Endodermal cell (in vitro differentiated cells): ENCODE data around the gene SLK. TPM values are rescaled to one million over a fixed set of nuclear protein-coding genes. Genes with fewer than 3 reads are reported as not detected.

Experiments used
- DNase-seq: peaks from one replicate; pipeline ENCODE4 v3.0.0-alpha.2; 2017
- H3K27ac ChIP-seq: 2 replicates; pipeline ENCODE4 v1.5.1; 2013; ENCODE audit warnings: mild to moderate bottlenecking, low read depth, low read length, moderate library complexity
- H3K27me3 ChIP-seq: 2 replicates; pipeline ENCODE4 v1.6.1; 2013; ENCODE audit warnings: mild to moderate bottlenecking, low read length, moderate library complexity; ENCODE audit not compliant: insufficient read depth, control insufficient read depth, poor library complexity, severe bottlenecking
- H3K36me3 ChIP-seq: 2 replicates; pipeline ENCODE4 v1.7.0; 2013; ENCODE audit warnings: mild to moderate bottlenecking, low read length, moderate library complexity; ENCODE audit not compliant: control insufficient read depth, insufficient read depth
- H3K4me1 ChIP-seq: one replicate; pipeline ENCODE4 v1.7.0; 2013; ENCODE audit warnings: low read length; ENCODE audit not compliant: control insufficient read depth, insufficient read depth
- H3K4me3 ChIP-seq: 2 replicates; pipeline ENCODE4 v1.5.1; 2013; ENCODE audit warnings: mild to moderate bottlenecking, low read length, moderate library complexity
- H3K9ac ChIP-seq: 2 replicates; pipeline ENCODE4 v1.6.1; 2013; ENCODE audit warnings: mild to moderate bottlenecking, low read length, moderate library complexity; ENCODE audit not compliant: poor library complexity, severe bottlenecking; ENCODE audit errors: extremely low read depth
- H3K9me3 ChIP-seq: 2 replicates; pipeline ENCODE4 v1.6.1; 2013; ENCODE audit warnings: mild to moderate bottlenecking, low read length, moderate library complexity; ENCODE audit not compliant: control insufficient read depth
- H3K27ac Mint-ChIP-seq: 2 replicates; pipeline ENCODE4 v1.8.0; 2020; ENCODE audit warnings: mixed read lengths
- H3K27me3 Mint-ChIP-seq: 2 replicates; pipeline ENCODE4 v1.8.0; 2021; ENCODE audit warnings: mild to moderate bottlenecking, mixed read lengths; ENCODE audit not compliant: insufficient read depth
- H3K36me3 Mint-ChIP-seq: 2 replicates; pipeline ENCODE4 v1.8.0; 2020; ENCODE audit warnings: low read depth, mixed read lengths
- H3K4me1 Mint-ChIP-seq: 2 replicates; pipeline ENCODE4 v1.8.0; 2020; ENCODE audit warnings: mixed read lengths
- H3K4me3 Mint-ChIP-seq: 2 replicates; pipeline ENCODE4 v1.8.0; 2020; ENCODE audit warnings: mild to moderate bottlenecking, moderate library complexity, mixed read lengths
- H3K9me3 Mint-ChIP-seq: 2 replicates; pipeline ENCODE4 v1.8.0; 2020; ENCODE audit warnings: mild to moderate bottlenecking, mixed read lengths
- WGBS, 2 experiments: methylation state at CpG; one replicate each; pipeline versions ENCODE4 v1.1.5 to v1.1.7; 2013; ENCODE audit warnings: missing lambda C conversion rate in 2 of 2, mixed read lengths in 1 of 2; ENCODE audit not compliant: insufficient coverage in 1 of 2, insufficient read length in 1 of 2; 5-methylcytosine and 5-hydroxymethylcytosine counted together
- total RNA-seq, 2 donors: library from RNA; stranded (reverse); fragmentation: NEBNext Ultra II Directional in 1 of 2; extraction: Animal tissue kit (Norgen Biotek cat#: 25700) in 1 of 2; gene quantifications; 2 replicates in 1 of 2; 3 replicates in 1 of 2; pipeline ENCODE4 v1.2.1, GENCODE V29; 2021
- TF ChIP-seq, protein P1 (sequence below): fragments of 200-600 bp; sonication (generic); conservative IDR thresholded peaks from 2 replicates; pipeline ENCODE4 v1.5.0; 2021; ENCODE audit warnings: antibody characterized with exemption, mild to moderate bottlenecking

SLK gene
- total RNA-seq, 2 donors from 2014 or later, result 23.4 to 32.9 TPM

GRCh38 chr10:104072786-104073185 lies 105.8 kb downstream of the SLK start:
- H3K4me1 Mint-ChIP-seq, result peaks cover 30% of the 10 kb centered on the region
- H3K9me3 Mint-ChIP-seq, result no peaks in the 10 kb centered on the region
- H3K27ac ChIP-seq, result no peak overlapping the region

GRCh38 chr10:104074505-104074904 lies 107.6 kb downstream of the SLK start:
- Histone ChIP-seq H3K9ac (no peak overlapping the region), H3K4me1 (no peaks in the 10 kb centered on the region), H3K4me3 (no peak overlapping the region), H3K27ac (no peak overlapping the region), H3K27me3 (no peaks in the 10 kb centered on the region), H3K36me3 (no peaks in the 10 kb centered on the region), H3K9me3 (no peaks in the 10 kb centered on the region)
- DNase-seq, result peak; percentile 36
- Mint-ChIP-seq H3K36me3 (no peaks in the 10 kb centered on the region), H3K27ac (no peak overlapping the region), H3K9me3 (no peaks in the 10 kb centered on the region), H3K4me1 (peaks cover 15% of the 10 kb centered on the region), H3K27me3 (peaks cover 4% of the 10 kb centered on the region), H3K4me3 (no peak overlapping the region)
- WGBS, 2 experiments, result 88 to 100% methylated on average over 5 to 6 of the region's 6 CpGs
- TF ChIP-seq, protein P1, sequence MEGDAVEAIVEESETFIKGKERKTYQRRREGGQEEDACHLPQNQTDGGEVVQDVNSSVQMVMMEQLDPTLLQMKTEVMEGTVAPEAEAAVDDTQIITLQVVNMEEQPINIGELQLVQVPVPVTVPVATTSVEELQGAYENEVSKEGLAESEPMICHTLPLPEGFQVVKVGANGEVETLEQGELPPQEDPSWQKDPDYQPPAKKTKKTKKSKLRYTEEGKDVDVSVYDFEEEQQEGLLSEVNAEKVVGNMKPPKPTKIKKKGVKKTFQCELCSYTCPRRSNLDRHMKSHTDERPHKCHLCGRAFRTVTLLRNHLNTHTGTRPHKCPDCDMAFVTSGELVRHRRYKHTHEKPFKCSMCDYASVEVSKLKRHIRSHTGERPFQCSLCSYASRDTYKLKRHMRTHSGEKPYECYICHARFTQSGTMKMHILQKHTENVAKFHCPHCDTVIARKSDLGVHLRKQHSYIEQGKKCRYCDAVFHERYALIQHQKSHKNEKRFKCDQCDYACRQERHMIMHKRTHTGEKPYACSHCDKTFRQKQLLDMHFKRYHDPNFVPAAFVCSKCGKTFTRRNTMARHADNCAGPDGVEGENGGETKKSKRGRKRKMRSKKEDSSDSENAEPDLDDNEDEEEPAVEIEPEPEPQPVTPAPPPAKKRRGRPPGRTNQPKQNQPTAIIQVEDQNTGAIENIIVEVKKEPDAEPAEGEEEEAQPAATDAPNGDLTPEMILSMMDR, result no peak

More at GRCh38 chr10:104072786-104073185, 105.8 kb downstream of the SLK start:
- TF ChIP-seq, protein P1, result no peak
- 79 to 89% methylated on average over 5 of the region's 5 CpGs for WGBS, 2 experiments
- Histone ChIP-seq H3K4me3 (no peak overlapping the region), H3K9ac (no peak overlapping the region), H3K9me3 (no peaks in the 10 kb centered on the region), H3K36me3 (no peaks in the 10 kb centered on the region), H3K4me1 (peaks cover 8% of the 10 kb centered on the region), H3K27me3 (no peaks in the 10 kb centered on the region)
- DNase-seq, result peak; percentile 21
- Mint-ChIP-seq H3K27ac (no peak overlapping the region), H3K27me3 (peaks cover 4% of the 10 kb centered on the region), H3K4me3 (no peak overlapping the region), H3K36me3 (no peaks in the 10 kb centered on the region)

GRCh38 chr10:104076743-104077160 lies 109.8 kb downstream of the SLK start:
- H3K4me1 ChIP-seq, result no peaks in the 10 kb centered on the region
- H3K9ac ChIP-seq, result no peak overlapping the region
- peaks cover 3% of the 10 kb centered on the region for H3K27me3 Mint-ChIP-seq
- 23 to 28% methylated on average over 2 to 3 of the region's 3 CpGs for WGBS, 2 experiments
- H3K36me3 Mint-ChIP-seq, result no peaks in the 10 kb centered on the region
- peak; percentile 68 for DNase-seq
- no peaks in the 10 kb centered on the region for H3K9me3 ChIP-seq
- H3K9me3 Mint-ChIP-seq, result no peaks in the 10 kb centered on the region
- no peak overlapping the region for H3K4me3 ChIP-seq
- no peak overlapping the region for H3K4me3 Mint-ChIP-seq
- TF ChIP-seq, protein P1, result no peak
- peaks cover 14% of the 10 kb centered on the region for H3K4me1 Mint-ChIP-seq
- H3K36me3 ChIP-seq, result no peaks in the 10 kb centered on the region
- H3K27ac ChIP-seq, result peak overlapping the region; percentile 47
- H3K27ac Mint-ChIP-seq, result no peak overlapping the region
- no peaks in the 10 kb centered on the region for H3K27me3 ChIP-seq
